Mucosa of stomach (tissue), 1 donor: Measurements from ENCODE around the gene CBX4.
A peak's percentile ranks its signal among the peaks of the same experiment; 100 is the strongest.

Experiments
- H3K27me3 ChIP-seq: one replicate; pipeline ENCODE4 v1.7.0; 2013; ENCODE audit warnings: mild to moderate bottlenecking, low read length; ENCODE audit not compliant: control insufficient read depth, insufficient read depth
- H3K36me3 ChIP-seq: one replicate; pipeline ENCODE4 v1.7.0; 2013; ENCODE audit warnings: low read length; ENCODE audit not compliant: control insufficient read depth, insufficient read depth
- H3K4me1 ChIP-seq: one replicate; pipeline ENCODE4 v1.7.0; 2013; ENCODE audit warnings: mild to moderate bottlenecking, low read length; ENCODE audit not compliant: control insufficient read depth, insufficient read depth
- H3K4me3 ChIP-seq: one replicate; pipeline ENCODE4 v1.7.0; 2013; ENCODE audit warnings: low read length
- H3K9ac ChIP-seq: one replicate; pipeline ENCODE4 v1.7.0; 2013; ENCODE audit warnings: mild to moderate bottlenecking, low read length, moderate library complexity
- H3K9me3 ChIP-seq: one replicate; pipeline ENCODE4 v1.7.0; 2013; ENCODE audit warnings: mild to moderate bottlenecking, low read length, moderate library complexity; ENCODE audit not compliant: control insufficient read depth
- donor health status: Pancreatic carcinoma.

CBX4 gene

DNA sequence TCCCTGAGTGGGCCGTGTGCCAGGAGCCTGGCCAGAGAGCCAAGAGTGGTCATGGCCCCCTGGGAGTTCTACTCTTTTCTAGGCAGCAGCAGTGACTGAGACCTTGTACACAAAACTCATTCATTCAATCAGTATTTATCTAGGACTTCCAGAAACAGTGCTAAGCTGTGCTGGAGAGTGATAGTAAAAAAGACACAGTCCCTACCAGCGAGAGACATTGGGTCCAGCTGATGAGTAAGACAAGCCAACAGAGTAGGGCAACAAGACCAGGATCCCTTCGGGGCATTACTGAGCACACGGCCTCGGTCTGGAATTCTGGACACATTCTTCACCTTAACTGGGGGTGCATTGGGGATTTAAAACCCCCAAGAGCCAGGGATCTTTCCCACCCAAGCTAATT lies 20.2 kb downstream of the CBX4 start:
- no peaks in the 10 kb centered on the region for H3K36me3 ChIP-seq
- peaks cover 23% of the 10 kb centered on the region for H3K4me1 ChIP-seq
- H3K27me3 ChIP-seq: peaks cover 37% of the 10 kb centered on the region
- H3K9me3 ChIP-seq: no peaks in the 10 kb centered on the region
- no peak overlapping the region for H3K4me3 ChIP-seq
- no peak overlapping the region for H3K9ac ChIP-seq

DNA sequence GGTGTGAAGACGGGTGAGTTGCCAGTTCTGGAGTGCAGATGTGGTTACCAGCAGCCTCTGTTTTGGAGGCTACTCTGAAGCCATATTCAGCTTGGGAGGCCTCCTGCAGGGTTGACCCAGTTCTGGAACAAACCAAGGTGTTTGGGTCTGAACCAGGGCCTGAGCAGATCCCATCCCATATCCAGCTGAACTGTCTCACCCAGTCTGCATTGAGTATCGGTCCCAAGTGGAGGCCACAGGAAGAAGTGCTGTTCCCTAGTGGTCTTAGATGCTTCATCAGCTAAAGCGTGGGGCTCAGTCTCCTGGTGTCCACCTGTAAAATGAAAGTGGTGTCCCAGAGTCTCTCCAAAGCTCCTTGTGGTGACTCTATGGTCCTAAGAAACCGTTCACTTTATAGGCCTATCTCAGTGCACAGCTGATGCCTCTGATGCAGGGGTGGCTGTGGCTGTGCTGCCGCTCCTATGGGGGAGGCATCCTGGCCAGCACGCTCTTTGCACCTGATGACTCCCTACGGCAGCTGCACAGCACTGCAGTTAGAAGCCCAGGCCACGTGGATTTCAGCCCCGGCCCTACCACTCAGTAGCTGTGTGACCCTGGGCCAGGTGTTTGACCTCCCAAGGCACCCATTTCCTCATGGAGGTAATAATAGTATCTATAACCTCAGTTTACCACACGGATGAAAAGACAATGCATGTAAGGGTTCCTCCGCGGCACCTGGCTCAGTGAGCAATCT lies 21.0 kb downstream of the CBX4 start:
- H3K4me3 ChIP-seq: no peak overlapping the region
- no peaks in the 10 kb centered on the region for H3K36me3 ChIP-seq
- H3K4me1 ChIP-seq: peaks cover 23% of the 10 kb centered on the region
- no peak overlapping the region for H3K9ac ChIP-seq
- peaks cover 38% of the 10 kb centered on the region for H3K27me3 ChIP-seq
- no peaks in the 10 kb centered on the region for H3K9me3 ChIP-seq

DNA sequence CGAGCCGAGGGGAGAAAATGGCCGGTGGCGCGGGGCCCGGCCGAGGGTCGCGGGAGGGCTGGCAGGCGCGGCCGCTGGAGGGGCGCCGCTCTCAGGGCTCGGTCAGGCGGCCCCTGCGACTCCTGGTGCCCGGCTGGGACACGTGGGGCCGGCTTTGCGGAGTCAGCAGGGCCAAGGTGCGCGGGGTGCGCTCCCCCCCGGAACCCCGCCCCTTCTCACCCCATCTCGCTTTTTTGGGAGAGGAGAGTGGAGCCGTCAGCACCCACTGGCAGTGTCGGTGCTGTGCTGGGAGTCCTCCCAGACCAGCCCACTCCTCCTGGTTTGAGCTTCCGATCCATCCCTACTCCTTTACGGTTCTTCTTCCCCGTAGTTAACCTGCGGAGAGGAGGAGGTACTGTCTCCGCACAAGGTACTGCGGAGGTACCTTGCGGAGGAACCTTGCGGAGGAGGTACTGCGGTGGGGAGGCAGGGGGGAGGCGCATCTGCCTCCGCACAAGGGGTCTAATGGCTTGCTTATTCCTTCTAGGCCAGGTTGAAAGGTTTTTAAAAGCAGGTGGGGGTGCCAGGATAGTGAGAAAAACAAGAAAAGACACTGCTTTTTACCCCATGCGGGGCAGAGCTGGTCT lies 23.3 kb downstream of the CBX4 start:
- Histone ChIP-seq H3K4me3 (no peak overlapping the region), H3K27me3 (peaks cover 58% of the 10 kb centered on the region), H3K36me3 (no peaks in the 10 kb centered on the region), H3K9ac (no peak overlapping the region), H3K9me3 (no peaks in the 10 kb centered on the region), H3K4me1 (peaks cover 36% of the 10 kb centered on the region)

DNA sequence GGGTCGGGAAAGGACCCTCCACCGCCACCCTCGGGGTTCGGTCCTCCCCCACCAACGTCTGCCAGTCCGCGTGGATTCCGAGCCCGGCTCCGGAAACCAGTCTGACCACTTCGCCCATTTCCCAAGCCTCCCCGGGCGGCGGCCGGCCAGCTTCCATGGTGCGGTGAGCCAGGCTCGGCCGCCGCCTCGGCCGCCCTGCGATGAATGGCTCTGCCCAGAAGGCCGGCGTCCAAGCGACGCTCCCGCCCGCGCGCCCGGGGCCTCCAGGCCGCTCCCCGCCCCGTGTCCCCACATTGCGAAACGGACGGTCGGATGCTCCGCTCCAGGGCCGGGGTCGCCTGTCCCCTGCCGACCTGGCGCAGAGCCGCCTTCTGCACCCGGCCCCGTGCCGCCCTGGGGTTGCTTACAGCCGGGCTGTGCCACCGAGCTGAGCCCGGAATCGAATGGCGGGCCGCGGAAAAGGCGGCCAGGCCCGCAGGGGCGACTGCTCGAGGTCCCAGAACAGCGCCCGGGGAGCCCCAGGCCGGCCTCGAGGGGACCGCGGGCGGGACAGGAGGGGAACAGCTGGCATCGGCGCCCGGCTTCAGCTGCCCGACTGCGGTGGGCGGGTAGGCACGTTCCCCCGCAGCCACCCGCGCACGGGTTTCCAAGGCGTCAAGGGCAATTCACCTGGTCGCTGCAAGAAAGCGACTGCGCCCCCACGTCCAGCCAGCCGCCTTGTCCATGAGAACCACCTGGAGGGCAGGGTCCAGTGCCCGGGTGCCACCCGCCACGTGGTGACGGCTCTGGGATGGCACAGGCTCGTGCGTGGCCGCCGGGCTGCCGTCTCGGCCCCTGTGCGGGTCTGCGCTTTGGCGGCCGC lies 24.0 kb downstream of the CBX4 start:
- Histone ChIP-seq H3K27me3 (peaks cover 64% of the 10 kb centered on the region), H3K9me3 (no peaks in the 10 kb centered on the region), H3K36me3 (no peaks in the 10 kb centered on the region), H3K4me3 (no peak overlapping the region), H3K4me1 (peaks cover 38% of the 10 kb centered on the region), H3K9ac (peak overlapping the region; percentile 55)

DNA sequence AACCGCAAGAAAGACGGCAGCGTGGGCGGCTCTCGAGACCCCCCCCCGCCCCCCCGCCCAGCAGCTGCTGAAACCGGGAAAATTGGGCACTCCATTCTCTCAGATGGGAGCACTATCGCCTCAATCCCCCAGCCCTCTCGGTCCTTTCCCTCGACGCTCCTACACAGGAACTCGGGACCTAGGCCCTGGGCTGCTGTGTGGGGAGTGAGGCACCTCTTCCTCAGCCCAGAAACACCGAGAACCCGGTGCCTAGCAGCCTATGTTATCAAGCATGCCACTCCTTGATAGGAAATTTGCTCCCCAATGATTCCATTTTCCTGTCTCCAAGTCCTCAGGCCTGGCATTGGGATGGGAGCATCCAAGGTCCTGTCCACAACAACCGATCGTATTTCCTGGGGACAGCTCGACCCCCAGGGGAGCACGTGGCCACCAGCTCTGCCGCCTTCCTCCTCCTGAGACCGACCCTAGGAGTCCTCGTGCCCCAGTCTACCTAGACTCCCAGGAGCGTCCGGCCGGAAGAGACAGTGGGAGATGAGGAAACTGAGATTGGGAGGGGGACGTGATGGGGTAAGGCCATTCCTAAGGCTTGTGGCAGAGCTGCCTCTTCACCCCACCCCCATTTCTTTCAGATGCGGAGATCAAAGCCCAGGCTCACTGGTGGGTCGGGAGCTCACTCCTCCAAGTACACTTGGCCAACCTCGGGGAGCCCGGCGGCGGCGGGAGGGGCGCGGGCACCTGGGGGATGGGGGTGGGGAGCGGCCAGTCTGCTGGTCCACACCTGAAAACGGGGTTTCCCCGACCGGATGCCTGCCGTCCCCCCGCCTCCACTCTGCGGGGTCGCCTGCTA lies 24.9 kb downstream of the CBX4 start:
- Histone ChIP-seq H3K27me3 (peaks cover 67% of the 10 kb centered on the region), H3K9me3 (no peaks in the 10 kb centered on the region), H3K36me3 (no peaks in the 10 kb centered on the region), H3K9ac (peak overlapping the region; percentile 55), H3K4me3 (no peak overlapping the region), H3K4me1 (peaks cover 40% of the 10 kb centered on the region)

DNA sequence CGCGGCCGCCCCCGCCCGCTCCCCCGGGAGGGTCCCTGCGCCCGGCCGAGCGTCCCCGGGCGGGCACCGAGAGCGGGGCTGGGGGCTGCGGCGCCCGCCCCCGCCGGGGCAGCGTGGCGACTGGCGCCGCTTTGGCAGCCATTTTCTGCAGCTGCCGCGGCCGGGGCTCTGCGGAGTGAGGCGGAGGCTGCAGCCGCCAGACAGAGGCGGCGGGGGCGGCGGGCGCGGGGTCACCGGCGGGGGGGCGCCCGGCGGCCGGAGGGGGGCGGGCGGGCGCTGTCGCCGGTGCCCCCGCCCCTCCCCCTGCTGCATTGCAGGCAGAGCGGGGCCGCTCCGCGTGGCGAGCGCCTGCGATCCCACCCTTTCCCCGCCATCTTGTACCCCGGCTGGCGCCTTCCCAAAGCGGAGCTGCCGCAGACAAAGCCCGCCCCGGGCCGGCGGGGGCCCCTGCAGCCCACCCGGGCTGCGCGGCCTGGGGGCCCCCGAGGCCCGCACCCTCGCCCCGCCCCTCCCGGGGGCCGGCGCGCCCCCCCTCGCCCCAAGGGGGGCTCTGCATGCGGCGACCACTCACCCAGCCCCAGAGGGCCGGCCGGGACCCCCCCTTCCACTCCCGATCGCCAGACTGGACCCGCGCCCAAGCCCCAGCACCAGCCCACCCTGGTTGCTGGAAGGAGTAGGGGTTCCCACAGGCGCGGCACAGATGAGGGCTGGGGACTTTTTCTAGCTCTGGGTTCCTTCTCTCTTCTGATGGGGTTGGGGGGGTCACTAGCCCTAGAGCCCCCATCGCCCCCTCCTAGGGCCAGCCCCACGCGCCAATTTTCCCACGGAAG lies 25.7 kb downstream of the CBX4 start:
- Histone ChIP-seq H3K9ac (no peak overlapping the region), H3K4me1 (peaks cover 47% of the 10 kb centered on the region), H3K27me3 (peaks cover 75% of the 10 kb centered on the region), H3K4me3 (no peak overlapping the region), H3K36me3 (no peaks in the 10 kb centered on the region), H3K9me3 (no peaks in the 10 kb centered on the region)

DNA sequence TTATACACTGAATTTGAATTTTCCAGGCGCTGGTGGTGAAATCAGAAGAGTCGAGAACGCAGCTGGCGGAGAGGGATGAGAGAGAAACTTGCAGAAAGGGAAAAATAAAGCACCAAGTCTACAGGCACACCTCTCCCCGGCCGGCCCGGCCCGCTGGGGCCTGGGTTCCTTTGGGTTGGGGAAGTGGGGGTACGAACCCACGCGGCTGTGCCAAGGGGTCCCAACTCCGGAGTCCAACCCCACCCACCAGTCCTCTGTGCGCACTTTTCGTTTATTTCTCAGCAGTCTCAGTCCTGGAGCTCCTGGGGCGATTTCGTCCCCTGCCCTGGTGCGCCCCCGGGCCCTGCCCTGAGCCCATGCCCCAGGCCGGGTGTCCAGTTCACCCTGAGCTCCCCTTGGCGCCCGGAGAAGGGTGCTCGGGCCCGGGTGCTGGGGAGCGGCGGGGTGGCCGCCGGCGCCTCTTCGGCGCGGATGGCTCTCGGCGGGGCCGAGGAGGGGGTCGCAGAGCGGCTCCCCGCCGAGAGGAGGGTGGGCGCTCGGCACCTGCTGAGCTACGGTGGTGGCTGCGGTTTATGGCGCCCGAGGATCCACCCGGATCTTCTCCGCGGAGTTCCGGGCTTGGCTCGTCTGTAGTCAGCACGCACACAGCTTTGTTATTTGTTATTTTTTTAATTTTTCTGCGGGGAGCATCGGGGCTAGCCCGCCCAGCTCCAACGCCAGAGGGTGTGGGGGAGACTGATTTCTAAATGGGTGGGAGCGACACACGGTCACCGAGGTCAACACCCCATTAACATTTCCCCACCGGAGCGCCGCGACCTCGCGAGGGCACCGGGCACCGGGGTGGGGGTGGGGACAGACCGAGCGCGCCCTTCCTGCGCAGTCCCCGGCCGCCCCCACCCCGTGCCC lies 26.6 kb downstream of the CBX4 start:
- peak overlapping the region; percentile 22 for H3K9ac ChIP-seq
- H3K27me3 ChIP-seq: peaks cover 81% of the 10 kb centered on the region
- H3K4me1 ChIP-seq: peaks cover 47% of the 10 kb centered on the region
- no peaks in the 10 kb centered on the region for H3K36me3 ChIP-seq
- no peak overlapping the region for H3K4me3 ChIP-seq
- no peaks in the 10 kb centered on the region for H3K9me3 ChIP-seq

DNA sequence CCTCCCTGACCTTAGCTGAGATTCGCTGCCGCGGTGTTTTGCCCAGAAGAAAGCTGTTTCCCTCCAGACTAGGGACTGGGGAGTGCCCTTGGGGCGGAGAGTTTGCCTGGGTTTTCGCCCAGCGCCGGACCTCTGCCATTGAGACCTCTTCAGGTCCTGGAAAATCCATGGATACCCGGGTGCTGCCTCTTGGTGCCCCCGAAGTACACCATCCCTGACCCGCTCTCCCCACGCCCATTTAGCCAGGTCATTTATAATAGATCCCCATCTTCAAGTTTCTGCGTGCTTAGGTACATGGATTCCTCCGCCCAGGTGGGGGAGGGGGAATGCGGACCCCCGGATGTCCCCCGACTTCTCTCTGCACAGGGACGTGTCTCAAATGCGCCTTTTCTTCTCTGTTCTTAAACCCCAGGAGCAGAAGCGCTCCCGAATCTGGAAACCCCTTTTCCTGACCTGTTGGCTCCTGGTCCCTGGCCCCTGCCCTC lies 27.3 kb downstream of the CBX4 start:
- Histone ChIP-seq H3K27me3 (peaks cover 81% of the 10 kb centered on the region), H3K36me3 (no peaks in the 10 kb centered on the region), H3K4me3 (no peak overlapping the region), H3K9ac (peak overlapping the region; percentile 43), H3K9me3 (no peaks in the 10 kb centered on the region), H3K4me1 (peaks cover 47% of the 10 kb centered on the region)

DNA sequence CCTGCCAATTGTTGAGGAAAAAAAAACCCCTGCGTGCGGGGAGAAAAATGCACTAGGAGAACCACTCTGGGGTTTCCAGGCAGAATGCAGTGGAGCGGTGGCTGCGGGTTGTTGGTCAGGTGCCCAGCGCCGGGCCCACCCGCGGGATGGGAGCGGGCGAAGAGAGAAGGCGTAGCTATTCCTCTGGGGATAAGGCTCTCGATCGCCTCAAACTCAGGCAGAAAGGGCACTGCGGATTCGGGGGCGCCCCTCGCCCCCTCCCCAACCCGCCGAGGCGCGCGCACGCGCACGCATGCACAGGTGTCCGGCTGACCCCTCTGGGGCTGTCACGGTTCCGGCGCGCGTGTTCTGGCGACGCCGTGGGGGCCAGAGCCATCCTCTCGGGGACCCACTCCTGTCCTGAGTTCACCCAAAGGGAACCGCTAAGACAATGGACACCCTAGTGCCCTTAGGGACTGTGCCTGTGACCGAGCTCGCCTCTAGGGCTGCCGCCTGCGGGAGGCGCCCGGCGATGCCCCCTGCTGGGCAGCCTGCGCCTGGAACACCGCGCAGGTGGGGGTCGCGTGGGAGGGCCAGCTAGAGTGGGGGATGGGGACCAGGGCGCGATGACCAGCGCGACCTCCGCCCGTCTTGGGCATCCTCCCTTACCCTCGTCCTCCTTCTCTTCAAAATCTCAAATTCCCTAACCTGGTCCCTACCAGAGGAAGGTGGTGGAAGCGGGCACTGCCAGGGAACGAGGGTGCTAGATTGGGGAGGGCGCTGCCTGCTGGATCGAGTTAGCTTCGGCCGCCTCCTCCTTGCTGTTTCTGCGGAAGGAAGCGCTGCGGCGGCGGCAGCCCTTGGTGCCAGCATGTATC lies 28.0 kb downstream of the CBX4 start:
- Histone ChIP-seq H3K9ac (peak overlapping the region; percentile 43), H3K27me3 (peaks cover 82% of the 10 kb centered on the region), H3K4me1 (peaks cover 47% of the 10 kb centered on the region), H3K9me3 (no peaks in the 10 kb centered on the region), H3K36me3 (no peaks in the 10 kb centered on the region), H3K4me3 (no peak overlapping the region)
